Effector CD4-positive, alpha-beta T cell (primary cell): ENCODE measurements around the gene ECD.
"Not testable (repeated sequence)": the region's sequence is repeated elsewhere in the genome, so short reads cannot be mapped to it uniquely, and the experiment has no call there.

Experiments used
- DNase-seq: peaks from one replicate; pipeline ENCODE4 v3.0.0-alpha.2; 2020

Gene ECD

DNA sequence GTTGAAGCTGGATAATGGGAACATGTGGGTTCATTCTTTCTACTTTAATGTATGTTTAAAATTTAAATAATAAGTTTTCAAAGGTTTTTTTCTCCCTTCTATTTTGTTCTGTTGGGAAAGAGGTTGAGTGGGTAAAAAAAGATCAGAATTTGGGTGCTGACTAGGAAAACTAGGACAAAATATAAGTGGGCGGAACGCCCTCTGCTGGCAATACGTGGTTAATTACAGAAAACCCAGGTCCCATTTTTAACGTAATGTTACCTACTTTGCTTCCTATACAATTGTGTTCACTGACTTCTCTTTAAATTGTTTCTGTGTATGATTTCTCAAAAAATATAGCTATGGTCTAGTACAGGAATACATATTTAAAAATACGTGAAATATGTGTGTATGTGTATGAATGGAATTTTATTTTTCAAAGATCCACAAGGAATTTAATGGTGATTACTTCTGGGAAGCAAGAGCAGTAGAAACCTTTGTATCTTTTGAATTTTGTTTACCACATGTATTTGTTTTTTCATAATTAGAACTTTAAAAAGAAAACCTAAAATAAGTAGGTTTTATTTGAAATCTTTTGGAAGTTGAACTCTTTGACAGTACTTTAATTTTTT is 8.7 kb downstream of the ECD start:
- peak; percentile 49 for DNase-seq

DNA sequence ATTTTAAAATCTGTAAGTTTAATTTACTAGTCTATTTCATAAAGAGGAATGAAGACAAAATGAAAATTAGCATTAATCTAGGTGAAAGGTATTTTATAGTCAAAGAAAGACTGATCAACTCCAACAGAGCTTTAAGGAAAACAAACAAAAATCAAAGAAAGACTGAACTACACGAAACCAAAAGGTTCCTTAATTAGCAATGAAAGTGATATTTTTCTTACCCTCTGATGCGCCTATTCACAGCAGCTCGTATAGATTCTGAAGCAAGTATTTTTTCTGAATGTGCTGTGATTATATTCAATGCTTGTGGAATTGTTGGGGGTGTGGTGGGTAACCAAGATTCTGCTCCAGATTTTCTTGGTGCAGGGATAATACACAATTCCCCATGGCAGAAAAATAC is 11.8 kb downstream of the ECD start:
- DNase-seq: no peak

DNA sequence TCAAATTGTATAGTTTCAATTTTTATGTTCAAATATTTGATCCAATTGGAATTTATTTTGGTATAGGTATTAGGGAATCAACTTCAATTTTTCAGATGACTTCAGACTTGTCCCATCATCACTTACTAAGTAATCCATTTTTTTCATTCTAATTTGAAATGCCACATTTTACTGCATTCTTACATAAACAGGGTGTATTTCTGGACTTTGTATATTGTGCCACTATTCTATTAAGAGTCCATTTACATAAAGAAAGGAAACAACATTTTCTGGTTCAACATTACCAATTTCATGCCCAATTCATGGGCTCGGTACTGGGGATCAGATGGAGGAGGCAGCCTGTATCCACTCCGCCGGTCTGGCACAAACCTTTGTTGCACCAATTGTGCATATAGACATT is 15.8 kb downstream of the ECD start:
- DNase-seq: no peak

DNA sequence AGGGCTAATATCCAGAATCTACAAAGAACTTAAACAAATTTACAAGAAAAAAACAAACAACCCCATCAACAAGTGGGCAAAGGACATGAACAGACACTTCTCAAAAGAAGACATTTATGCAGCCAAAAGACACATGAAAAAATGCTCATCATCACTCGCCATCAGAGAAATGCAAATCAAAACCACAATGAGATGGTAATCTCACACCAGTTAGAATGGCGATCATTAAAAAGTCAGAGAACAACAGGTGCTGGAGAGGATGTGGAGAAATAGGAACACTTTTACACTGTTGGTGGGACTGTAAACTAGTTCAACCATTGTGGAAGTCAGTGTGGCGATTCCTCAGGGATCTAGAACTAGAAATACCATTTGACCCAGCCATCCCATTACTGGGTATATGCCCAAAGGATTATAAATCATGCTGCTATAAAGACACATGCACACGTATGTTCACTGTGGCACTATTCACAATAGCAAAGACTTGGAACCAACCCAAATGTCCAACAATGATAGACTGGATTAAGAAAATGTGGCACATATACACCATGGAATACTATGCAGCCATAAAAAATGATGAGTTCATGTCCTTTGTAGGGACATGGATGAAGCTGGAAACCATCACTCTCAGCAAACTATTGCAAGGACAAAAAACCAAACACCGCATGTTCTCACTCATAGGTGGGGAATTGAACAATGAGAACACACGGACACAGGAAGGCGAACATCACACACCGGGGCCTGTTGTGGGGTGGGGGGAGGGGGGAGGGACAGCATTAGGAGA is 17.0 kb downstream of the ECD start:
- DNase-seq: not testable (repeated sequence)

DNA sequence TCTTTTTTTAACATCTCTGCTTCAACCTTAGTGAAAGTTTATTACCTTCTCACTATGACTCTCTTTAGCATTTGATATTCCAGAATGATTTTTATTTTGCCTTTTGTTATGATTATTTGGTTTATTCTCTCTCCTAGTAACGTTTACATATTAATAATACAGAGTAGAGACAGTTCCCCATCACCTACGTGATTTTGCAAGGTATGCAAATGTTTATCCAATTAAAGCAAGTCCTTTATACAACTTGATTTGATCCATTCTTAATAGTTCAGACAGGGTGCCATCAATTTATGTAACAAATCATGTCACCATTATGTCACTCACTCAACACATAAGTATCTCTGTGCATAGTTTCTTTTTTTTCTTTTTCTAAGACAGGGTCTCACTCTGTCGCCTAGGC is 26.2 kb downstream of the ECD start:
- DNase-seq: no peak

DNA sequence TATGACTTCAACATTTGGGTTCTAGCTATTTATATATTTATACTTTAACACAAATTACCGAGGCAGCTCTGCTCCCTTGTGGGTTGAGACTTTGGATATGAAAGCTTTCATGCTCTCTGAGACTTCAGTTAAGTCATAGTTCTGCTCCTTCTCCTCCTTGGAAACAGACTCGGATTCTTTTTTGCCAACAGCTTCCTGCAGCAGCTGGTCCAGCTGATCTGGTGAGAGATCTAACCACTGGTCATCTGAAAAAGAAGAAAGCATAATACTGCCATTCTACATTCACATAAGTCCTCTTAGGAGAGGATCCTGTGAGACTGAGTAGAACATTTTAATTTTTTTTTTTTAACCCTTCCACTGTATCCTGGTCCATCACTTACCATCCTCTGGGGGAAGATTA is 28.6 kb downstream of the ECD start:
- no peak for DNase-seq

DNA sequence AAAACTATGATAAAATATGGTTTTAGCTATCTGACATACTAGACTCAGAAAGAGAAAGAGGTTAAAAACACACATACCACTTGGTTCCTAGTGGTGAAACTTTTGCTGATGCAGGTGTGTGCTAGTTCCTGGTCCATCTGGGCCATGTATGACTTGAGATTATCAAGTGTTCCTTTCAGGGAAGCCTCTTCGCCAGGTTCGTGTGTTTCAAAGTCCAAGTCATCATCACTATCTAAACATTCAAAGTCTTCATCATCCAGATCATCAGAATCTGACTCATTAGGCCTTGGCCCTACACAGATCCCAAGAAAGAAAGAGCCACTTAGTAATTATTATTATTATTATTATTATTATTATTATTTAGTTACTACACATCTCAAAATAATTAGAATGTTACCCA is 31.2 kb downstream of the ECD start:
- DNase-seq: no peak

DNA sequence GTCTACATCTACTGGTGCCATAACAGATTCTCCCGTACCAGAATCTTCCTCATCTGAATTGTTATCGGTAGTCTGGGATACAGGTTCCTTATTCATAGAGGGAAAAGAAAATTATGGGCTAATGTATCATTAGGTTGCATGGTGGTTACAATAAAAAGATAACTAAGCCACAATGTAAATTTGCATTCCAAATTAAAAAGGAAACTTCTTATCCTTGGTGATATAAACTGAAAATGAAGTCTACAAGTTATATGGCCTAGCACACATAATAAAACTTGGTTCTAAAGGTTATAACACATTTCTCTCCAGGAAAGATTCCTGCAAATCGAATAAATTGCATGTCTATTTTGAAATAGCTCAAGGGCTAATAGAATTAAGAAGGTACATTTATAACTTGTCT is 33.1 kb downstream of the ECD start:
- DNase-seq: no peak

DNA sequence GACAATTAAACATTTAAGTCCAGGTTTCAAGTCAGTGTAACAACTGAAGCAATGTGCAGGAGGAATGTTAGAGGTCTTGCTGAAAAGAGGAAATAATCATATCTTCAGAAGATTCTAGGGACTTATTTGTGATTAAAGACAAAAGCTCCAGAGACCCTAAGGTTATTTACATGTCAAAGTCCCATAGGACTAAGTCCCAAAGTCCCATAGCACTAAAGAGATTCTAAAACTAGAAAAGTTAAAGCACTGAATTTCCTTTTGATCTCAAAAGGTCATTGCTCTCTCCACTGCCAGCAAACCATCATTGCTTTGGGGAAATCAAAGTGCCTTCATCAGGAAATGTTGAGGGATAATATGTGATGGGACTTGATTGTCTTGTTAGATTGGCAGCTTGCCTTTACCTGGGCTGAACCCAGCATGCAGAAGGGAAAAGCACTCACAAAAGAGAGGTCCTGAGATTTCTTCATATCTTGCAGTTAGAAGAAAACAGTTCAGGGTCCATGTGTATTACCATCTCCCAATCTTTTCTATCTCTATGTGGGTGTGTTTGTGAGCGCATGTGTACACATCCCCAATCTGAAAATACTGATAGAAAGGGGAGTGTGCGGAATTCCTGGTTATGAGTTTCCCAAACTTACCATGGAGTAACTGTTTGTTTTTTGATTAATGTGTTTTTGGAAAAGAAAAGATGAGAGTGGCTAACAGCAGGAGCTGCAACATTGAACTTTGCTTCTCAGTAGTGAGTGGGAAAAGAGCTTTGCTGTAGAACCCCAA is 35.7 kb downstream of the ECD start:
- no peak for DNase-seq

DNA sequence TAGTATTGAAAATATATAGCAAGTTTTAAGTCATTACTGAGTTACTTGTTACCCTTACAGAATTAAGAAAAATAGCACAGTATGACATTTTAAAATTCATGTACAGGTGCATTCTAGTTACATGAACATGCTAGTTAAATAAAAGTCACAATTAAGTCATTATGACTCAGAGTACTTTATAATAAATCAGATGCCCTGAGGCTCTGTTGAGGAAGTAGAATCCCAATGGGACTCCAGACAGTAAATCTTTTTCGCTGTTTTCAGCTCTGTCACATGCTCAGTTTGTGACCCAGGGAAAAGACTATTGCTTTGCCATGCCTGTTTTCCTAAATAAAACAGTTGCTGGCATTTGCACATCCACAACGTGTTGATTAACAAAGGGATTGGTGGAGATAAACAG is 36.5 kb downstream of the ECD start:
- DNase-seq: no peak

DNA sequence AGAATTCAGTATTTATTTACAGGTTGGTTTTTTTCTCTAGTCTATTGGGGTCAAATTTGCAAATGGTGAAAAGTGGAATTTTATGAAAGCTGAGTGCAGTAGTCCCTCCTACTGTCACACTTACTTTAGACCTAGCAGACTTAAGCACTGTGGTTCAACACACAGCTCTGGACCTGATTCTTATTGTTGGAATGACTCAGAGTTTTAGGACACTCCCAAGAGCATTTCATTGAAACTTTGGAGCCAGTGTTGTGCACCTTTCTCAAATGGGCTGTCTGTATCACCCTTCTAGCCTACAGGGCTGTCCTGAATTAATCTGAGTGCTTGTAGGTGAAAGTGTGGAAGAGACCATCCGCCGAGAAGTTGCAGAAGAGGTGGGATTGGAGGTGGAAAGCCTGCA is 41.5 kb downstream of the ECD start:
- no peak for DNase-seq

DNA sequence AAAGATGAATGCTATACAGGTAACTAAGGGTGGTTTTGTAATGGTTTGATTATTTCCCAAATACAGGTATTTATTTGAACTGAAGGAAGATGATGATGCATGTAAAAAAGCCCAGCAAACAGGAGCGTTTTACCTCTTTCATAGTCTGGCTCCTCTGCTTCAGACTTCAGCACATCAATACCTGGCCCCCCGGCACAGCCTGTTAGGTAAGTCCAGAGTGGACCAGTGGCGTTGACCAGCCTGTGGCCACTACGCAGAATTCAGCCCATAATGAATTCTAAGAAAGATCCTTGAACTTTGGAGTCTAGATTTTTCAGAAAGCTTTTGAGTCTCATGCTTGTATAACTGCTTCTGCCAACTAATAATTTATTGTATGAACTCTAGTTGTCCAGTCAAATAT is 47.9 kb downstream of the ECD start:
- DNase-seq: no peak

DNA sequence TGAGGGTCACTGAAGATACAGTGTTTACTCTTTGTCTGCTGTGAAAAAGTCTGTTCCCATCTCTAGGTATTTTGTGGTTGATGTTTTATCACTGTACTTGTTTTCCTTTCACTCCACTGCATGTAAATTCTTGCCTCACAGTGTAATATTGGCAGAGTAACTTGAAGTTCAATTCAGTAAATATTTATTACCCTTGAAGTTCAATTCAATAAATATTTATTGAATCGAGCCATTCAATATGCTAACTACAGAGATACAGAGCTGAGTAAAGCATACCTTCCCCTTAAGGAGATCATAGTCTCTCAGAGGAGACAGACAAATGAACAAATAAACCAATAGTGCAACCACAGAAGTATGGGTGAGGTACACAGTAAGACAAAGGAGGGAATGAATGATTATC is 48.4 kb downstream of the ECD start:
- no peak for DNase-seq

DNA sequence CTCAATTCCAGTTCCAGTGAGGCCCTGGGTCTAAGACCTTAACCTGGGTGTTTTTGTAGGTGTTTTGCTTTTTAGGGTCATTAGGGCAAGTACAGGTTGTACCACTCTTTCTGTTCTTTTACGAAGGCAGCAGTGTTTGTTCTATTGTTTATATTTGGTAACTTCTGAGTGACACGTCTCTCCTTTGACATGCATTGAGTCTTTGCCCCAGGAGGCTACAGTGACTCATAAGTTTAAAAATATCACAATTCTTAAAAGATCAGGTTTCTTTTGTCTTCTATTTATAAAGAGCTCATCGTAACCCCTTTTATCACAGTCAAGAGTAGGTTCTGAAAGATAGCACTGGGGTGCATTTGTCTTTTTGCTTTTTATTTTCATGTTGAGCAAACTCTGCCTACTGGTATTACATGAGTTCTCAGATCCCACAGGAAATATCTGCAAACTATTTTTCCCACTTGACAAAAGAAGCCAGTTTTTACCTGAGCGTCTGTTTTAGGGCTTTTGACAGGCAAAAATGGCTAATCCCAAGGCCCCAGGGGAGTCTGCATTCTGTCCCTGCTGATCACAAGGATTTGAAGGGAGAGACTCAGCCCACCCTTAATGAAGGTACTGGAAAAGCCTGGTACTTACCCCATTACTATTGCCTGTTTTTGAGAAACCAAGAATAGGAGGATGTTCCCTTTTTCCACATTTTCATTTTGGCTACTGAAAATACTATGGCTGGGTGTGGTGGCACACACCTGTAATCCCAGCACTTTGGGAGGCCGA is 49.6 kb downstream of the ECD start:
- DNase-seq: no peak

DNA sequence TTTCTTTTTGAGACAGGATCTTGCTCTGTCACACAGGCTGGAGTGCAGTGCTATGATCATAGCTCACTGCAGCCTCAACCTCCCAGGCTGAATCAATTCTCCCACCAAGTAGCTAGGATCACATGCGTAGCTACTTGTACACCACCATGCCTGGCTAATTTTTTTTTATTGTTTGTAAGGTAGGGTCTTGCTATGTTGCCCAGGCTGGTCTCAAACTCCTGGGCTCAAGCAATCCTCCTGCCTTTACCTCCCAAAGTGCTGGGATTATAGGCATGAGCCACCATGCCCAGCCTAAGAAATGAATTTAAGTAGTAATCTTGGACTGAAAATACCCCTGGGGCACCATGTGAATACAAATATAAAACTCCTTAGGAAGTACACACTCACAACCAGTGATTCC is 51.8 kb downstream of the ECD start:
- DNase-seq: no peak

DNA sequence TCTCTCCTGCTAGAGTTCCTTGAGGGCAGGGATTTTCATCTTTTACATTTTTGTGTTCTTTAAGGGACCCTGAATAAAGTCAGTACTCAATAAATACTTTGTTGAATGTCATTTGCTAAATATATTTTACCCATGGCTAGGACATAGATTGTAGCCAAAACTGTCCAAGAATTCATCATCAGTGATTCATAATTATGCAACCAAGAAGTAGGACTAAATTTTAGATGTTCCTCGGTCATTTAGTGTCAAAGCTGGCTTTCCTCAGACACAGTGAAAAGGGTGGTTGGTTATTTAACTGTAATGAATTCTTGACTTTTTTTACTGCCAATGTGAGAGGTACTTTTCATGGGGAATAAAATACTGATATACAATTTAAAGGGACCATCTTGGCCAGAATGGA is 54.3 kb downstream of the ECD start:
- DNase-seq: no peak

DNA sequence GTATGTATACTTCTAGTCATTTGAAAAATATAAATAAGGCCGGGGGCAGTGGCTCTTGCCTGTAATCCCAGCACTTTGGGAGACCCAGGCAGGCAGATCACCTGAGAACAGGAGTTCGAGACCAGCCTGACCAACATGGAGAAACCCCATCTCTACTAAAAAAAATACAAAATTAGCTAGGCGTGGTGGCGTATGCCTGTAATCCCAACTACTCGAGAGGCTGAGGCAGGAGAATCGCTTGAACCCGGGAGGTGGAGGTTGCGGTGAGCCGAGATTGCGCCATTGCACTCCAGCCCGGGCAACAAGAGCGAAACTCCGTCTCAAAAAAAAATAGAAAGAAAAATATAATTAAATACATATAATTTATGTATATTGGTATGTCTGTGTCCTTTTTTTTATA is 55.8 kb downstream of the ECD start:
- DNase-seq: not testable (repeated sequence)

DNA sequence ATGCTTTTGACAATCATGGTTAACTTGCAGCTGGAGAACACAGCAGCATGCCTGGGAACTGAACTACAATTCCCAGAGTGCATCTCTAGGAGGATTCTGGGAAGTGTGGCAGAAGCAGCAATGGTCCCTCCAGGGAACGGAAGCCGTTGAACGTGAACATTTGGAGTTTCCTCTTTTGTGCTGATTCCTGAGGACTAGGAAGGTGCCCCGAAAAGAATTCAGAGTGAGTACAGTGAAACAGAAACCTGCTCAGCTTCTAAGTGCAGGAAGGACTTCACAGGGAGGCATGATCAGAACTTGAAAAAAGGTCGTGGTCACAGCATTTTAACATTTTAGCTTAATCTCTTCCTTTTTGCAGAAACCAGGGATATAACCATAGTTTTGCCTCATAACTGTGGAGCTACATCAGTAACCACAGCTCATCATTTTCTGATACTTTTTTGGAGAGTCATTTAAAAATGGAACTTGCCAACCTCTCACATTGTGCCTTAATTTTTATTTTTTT is 57.4 kb downstream of the ECD start, which contains the start of gene NUDT13:
Gene NUDT13, plus strand, starts transcription at position 111 of the 505 bp plus-strand sequence. CDS start 3,911 bp downstream, outside the sequence.
- peak; percentile 47 for DNase-seq

DNA sequence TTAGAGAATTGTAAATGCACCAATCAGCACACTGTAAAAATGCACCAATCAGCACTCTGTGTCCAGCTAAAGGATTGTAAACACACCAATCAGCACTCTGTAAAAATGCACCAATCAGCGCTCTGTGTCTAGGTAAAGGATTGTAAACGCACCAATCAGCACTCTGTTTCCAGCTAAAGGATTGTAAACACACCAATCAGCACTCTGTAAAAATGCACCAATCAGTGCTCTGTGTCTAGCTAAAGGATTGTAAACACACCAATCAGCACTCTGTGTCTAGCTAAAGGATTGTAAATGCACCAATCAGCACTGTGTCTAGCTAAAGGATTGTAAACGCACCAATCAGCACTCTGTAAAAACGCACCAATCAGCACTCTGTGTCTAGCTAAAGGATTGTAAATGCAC is 58.6 kb downstream of the ECD start:
- not testable (repeated sequence) for DNase-seq

DNA sequence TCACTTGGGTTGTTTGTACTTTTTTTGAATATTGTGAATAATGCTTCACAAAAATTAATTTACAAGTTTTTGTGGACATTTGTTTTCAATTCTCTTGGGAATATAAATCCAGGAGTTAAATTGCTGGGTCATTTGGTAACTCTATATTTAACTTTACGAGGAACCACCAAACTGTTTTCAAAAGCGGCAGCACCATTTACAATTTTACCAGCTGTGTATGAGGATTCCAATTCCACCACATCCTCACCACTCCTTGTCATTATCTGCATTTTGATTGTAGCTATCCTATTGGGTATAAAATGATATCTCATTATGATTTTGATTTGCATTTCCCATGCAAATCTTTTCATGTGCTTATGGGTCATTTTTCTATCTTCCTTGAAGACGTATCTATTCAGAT is 61.5 kb downstream of the ECD start:
- no peak for DNase-seq

DNA sequence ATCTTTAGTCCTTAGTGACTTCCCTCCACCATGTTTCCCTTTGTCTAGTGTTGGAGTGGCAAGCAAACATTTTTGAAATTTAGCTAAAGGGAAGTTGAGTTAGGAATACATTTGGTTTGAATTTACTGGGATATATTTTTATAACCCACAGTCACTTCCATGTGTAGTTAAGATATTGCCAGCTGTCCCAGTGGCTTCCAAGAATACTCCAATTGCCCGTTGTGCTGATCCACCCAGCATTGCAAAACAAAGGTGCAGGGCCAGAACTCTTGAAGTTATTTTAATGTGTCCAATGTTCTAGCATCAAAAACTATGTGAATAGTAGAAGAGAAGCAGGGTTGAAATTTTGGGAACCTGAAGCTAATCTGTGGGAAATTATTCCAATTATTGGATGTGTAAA is 68.7 kb downstream of the ECD start:
- DNase-seq: no peak

DNA sequence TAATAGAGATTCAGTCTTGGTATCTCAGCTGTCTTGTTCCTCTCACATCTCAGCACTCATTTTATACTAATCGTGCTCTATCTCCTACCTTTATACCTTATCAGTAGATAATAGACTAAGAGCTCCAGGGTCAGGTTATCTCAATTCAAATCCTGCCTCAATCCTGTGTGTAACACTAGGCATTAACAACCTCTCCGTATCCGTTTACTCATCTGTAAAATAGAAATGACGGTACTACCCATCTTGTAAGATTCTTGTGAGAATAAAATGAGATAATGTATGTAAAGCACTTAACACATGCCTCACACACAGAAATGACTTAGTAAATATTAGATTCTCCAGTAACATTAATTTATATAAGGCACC is 70.5 kb downstream of the ECD start:
- DNase-seq: no peak
